Lower lobe of right lung (tissue), 2 donors: Measurements from ENCODE around the gene OMD. TPM values are rescaled to one million over a fixed set of nuclear protein-coding genes. Genes with fewer than 3 reads are reported as not detected.

Experiments used
- ATAC-seq, 2 donors: fragments of 200-7000 bp; cut with Tn5 transposase; one replicate each; pipeline ENCODE4 v1.9.1; 2020 to 2022; ENCODE audit warnings: mild to moderate bottlenecking in 2 of 2, moderate library complexity in 2 of 2
- DNase-seq: peaks from one replicate; pipeline ENCODE4 v3.0.0-alpha.2; 2020
- H3K27ac ChIP-seq: fragments of 200-600 bp; one replicate; pipeline ENCODE4 v1.8.0; 2022
- H3K27me3 ChIP-seq: fragments of 200-600 bp; one replicate; pipeline ENCODE4 v1.8.0; 2022; ENCODE audit warnings: low read depth
- H3K36me3 ChIP-seq: fragments of 200-600 bp; one replicate; pipeline ENCODE4 v1.8.0; 2022; ENCODE audit warnings: mild to moderate bottlenecking
- H3K4me1 ChIP-seq: fragments of 200-600 bp; one replicate; pipeline ENCODE4 v1.8.0; 2022
- H3K4me3 ChIP-seq: fragments of 200-600 bp; one replicate; pipeline ENCODE4 v1.8.0; 2022; ENCODE audit warnings: mild to moderate bottlenecking
- H3K9me3 ChIP-seq: fragments of 200-600 bp; one replicate; pipeline ENCODE4 v1.8.0; 2022
- CTCF ChIP-seq: fragments of 200-600 bp; IDR thresholded peaks from one replicate; pipeline ENCODE4 v1.8.0; 2022; ENCODE audit warnings: antibody characterized with exemption, mild to moderate bottlenecking
- intact Hi-C: fragments of 100-400 bp; cut with DNase I; formaldehyde crosslinking; loops from one replicate; pipeline ENCODE4 v1.11.0; 2022
- total RNA-seq: library from RNA; stranded (reverse); fragmentation: NEBNext Ultra II Directional; extraction: Animal tissue kit (Norgen Biotek cat#: 25700); gene quantifications from one replicate; pipeline ENCODE4 v1.2.1, GENCODE V29; 2021
- donor health status: DM: no; HTN: yes; CAD: no; lungs with severe emphysema.

Gene OMD
- total RNA-seq, 1 donor from 2014 or later, result 4.1 TPM

GRCh38 chr9:92381775-92382174, 42.5 kb downstream of the OMD start:
- Histone ChIP-seq H3K27ac (no peak overlapping the region), H3K36me3 (no peaks in the 10 kb centered on the region), H3K4me1 (no peaks in the 10 kb centered on the region), H3K9me3 (no peaks in the 10 kb centered on the region), H3K4me3 (no peak overlapping the region), H3K27me3 (no peaks in the 10 kb centered on the region)
- TF ChIP-seq CTCF, result no peak
- intact Hi-C loops, result no loop called here
- DNase-seq (no peak), ATAC-seq (no peak)

GRCh38 chr9:92380603-92381002, 43.7 kb downstream of the OMD start:
- Histone ChIP-seq H3K36me3 (no peaks in the 10 kb centered on the region), H3K27me3 (no peaks in the 10 kb centered on the region), H3K27ac (no peak overlapping the region), H3K4me3 (no peak overlapping the region), H3K9me3 (no peaks in the 10 kb centered on the region), H3K4me1 (no peaks in the 10 kb centered on the region)
- ATAC-seq, result no peak
- no peak for TF ChIP-seq CTCF
- intact Hi-C loops, result no loop called here
- no peak for DNase-seq

GRCh38 chr9:92378865-92379560, 45.3 kb downstream of the OMD start:
- no peak overlapping the region for H3K4me3 ChIP-seq
- H3K27ac ChIP-seq, result no peak overlapping the region
- no peaks in the 10 kb centered on the region for H3K27me3 ChIP-seq
- ATAC-seq, result no peak
- intact Hi-C loops, result no loop called here
- DNase-seq, result no peak
- no peaks in the 10 kb centered on the region for H3K36me3 ChIP-seq
- TF ChIP-seq CTCF, result no peak
- H3K4me1 ChIP-seq, result no peaks in the 10 kb centered on the region
- no peaks in the 10 kb centered on the region for H3K9me3 ChIP-seq

- Histone ChIP-seq H3K4me1 (no peaks in the 10 kb centered on the region), H3K4me3 (no peak overlapping the region), H3K9me3 (peaks cover 11% of the 10 kb centered on the region), H3K36me3 (no peaks in the 10 kb centered on the region), H3K27ac (no peak overlapping the region), H3K27me3 (no peaks in the 10 kb centered on the region)
- intact Hi-C loops, result no loop called here
- no peak for DNase-seq
- ATAC-seq, result no peak
- no peak for TF ChIP-seq CTCF
Observed at GRCh38 chr9:92377876-92378275, 46.4 kb downstream of the OMD start.

GRCh38 chr9:92373167-92373566, 51.1 kb downstream of the OMD start:
- intact Hi-C loops, result no loop called here
- no peak for ATAC-seq

More at GRCh38 chr9:92373167-92373566, 51.1 kb downstream of the OMD start:
- Histone ChIP-seq H3K27ac (no peak overlapping the region), H3K27me3 (no peaks in the 10 kb centered on the region), H3K4me1 (no peaks in the 10 kb centered on the region), H3K9me3 (peaks cover 15% of the 10 kb centered on the region), H3K4me3 (no peak overlapping the region), H3K36me3 (no peaks in the 10 kb centered on the region)
- no peak for DNase-seq
- TF ChIP-seq CTCF, result no peak
